GM18858 (cell line): Measurements from ENCODE around the gene IKZF1.

Experiments used
- ATAC-seq: cut with Tn5 transposase; IDR thresholded peaks from one replicate; pipeline ENCODE4 v1.9.1; 2021; ENCODE audit not compliant: unreplicated experiment

Gene IKZF1

DNA sequence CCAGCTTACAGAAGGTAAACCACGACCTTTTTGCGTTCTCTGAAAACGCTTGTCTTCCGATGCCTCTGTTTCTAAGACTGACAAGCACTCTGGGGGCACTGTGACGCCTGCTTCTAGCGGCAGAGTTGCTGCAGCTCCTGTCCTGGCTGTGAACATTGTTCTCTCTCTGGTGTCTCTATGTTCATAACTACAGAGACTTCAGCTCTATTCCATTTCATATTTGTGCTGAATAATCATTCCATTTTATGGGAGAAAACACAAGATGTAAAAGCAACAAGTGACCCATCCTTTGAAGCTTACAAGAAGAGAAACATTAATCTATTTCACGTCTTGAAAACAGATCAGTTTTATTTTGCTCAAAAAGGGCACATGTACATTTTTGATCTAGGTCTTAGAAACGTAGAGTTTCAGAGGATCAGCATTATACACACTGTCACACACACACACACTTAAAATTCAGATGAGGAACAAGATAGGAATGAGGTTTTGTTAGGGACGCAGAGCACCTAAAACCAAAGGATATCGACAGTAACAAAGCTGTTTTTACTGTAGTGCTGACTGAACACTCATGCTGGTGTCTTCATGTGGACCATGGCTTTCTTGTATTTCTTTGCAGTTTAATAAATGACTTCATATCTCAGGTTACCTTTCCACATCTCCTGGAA, 3.0 kb downstream of the IKZF1 start:
- ATAC-seq = no peak

DNA sequence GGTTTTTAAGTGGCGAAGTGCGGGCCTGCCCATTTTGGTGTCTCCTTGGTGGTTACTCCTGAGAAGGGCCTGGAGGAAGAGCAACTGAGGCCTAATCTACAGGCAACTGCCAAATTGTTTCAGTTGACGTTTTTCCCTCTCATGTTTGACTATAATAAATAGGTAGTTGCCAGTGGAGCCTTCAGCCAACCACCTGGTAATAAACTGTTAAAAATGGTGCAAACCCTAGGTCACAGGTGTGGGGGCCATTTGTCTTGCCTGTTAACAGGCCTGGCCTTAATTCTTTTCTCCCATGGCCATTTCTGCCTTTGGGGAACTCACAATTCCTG, 3.7 kb downstream of the IKZF1 start:
- no peak for ATAC-seq

DNA sequence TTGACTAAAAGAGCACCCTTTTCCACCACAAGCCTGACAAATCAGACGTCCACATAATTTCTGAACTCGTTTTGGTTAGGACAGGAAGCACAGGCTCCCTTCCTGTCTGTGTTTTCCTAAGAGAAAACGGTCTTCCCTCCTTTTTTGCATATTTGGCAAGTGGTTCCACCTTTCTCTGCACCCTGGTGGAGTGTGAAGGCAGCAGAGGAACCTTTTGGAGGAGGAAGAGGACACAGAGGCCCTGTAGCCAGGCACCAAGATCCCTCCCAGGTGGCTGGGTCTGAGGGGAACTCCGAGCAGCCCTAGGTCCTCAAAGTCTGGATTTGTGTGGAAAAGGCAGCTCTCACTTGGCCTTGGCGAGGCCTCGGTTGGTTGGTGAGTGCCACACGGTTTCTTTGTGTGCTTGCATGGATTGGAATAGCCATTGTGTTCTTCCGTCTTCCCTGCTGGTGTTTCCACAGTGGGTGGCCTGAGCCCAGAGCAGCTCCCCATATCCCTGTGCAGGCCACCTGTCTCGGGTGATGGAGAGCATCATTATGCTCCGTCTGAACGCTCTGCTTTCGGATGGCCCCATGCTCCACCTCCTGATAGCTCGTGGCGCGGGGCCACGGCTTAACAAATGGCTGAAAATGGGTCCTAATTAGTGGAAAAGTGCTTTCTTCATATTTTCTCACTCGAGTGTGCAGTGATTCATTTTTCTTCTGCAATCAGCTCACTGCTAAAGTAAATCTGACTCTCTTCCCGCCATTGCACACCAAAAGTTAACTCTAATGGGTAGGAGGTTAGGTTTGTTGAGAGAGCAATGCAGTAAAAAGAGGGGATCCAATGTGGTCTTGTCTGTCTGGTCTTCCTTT, 4.2 kb downstream of the IKZF1 start:
- no peak for ATAC-seq

DNA sequence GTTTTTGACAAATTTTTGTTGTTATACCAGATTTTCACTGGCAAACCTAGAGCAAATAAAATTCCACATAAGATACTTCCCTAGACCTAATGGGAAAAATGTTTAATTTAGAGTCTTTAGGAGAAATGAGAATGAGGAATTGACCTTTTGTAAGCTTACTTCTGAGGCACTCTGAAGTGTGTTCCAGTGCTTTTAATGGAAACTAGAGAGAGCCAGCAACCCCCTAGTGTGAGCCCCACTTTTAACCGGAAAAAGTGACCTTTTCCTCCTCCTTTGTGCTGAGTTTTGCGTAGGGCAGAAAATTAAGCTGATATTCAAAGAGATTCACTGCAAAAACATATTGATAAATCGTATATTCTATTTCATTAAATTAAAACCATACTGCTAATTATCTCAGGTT, 5.2 kb downstream of the IKZF1 start:
- ATAC-seq = no peak

DNA sequence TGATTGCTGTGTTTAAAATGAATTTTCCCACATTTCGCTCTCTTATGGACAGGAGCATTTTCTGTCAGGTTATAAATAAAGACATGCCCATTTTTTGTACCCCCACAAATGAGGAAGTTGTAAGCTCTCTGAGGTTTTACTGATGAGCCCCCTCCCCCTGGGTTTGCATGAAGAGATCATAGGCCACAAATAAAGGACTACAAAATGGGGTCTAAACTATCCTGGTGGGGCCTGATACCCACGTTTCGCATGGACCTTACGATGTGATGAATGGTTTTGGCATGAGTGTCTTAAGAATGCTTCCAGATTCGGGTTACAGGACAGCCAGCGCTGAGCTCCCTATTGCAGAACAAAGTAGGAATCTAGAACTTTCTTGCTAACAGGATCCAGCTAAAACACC, 5.8 kb downstream of the IKZF1 start:
- ATAC-seq = no peak

DNA sequence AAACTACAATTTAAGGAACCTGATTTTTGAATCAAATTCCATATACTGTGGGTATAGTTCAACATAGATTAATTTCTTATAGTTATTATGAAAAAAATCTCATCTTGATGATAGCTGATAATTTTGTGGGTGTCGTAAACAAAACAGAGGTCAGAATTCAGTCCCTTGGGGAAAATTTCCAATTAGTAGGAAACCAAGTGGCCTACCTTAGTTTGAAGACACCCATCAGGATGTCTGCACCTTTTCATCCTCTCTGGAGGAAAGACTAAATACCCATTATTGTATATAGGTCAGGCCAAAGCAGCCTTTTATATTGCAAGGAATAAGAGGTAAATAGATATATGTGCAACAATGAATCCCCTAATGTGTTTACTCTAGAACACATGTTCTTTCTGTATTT, 6.4 kb downstream of the IKZF1 start:
- ATAC-seq = no peak

- ATAC-seq = no peak
Observed at GRCh38 chr7:50312250-50313162, 8.0 kb downstream of the IKZF1 start.

- ATAC-seq = no peak
Observed at GRCh38 chr7:50314836-50315592, 10.5 kb downstream of the IKZF1 start.

DNA sequence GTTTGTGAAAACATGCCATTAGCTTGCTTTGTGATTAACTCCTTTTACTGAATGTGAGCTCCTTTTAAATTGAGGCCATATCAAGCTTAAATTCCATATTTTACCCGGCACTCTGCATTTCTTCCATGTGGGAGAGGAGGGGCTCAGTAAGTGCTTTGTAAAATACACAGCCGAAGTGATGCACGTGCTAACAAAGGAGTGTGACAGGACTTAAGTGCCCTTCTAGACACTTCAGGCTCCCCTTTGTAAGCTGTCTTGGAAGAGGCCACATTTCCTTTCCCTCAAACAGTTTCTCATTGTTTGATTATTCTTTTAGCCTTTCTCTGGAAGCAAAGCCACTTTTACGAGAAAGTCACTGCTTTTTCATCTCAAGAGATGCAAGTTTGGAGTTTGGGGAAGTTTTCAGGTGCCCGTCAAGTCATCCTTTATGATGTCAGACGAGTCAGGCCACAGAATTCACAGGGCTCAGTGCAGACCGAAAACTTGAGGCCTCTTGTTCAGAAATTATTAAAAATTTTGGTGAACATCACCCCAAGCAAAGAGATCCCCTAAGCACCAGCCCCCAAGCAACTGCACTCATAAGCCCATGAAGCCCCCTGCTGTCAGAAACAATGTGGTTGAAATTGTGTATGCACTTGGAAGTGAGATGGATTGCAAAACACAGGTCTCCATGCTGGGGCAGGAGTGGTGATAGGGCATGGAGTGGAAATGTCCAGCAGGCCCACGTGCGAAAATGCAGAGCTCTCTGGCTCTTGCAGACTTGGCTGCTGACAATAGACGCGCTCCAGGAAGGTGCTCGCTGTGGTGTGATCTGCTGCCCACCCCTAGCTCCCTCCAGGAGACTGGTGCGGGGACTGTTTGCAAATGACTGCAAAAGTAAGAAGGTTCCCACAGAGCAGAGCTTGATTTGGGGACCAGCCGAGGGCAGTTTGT, 11.5 kb downstream of the IKZF1 start:
- ATAC-seq = no peak

DNA sequence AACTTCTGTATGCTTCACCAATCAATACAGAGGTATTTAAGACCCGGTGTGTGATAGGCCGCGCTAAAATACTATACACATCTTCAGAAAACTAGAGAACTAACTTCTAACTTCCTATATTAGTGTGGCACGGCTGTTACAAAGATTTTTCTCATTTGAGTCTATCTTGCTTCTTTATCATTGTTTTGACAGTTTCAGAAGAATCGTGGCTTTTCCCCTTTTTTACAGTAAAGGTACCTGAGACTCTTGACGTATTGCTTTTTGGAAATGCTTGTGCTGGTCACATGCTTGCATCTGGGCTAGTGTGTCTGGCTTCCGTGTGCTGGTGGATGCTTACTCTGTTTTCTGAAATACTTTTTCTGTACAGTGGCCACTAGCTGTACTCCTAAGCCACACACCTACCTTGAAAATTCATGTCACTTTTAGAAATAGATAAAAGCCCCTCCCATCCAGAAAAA, 12.7 kb downstream of the IKZF1 start:
- peak; percentile 61 for ATAC-seq

- no peak for ATAC-seq
Observed at GRCh38 chr7:50317697-50318669, 13.5 kb downstream of the IKZF1 start.

- no peak for ATAC-seq
Observed at GRCh38 chr7:50321487-50322067, 17.1 kb downstream of the IKZF1 start.

- ATAC-seq = no peak
Observed at GRCh38 chr7:50324113-50324512, 19.6 kb downstream of the IKZF1 start.

DNA sequence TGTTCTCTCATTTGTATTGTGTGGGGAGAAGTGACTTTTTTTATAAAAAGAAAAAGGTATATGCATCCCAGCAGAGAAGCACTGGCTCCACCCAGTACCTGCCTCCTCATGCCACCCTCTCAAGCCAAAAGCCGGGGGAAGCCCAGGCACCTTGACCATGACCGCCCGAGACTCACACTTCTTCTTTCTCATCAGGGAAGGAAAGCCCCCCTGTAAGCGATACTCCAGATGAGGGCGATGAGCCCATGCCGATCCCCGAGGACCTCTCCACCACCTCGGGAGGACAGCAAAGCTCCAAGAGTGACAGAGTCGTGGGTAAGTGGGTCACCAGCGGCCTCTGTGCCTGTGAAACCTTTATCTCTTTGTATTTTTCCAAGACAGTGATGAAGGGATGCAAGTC, 22.9 kb downstream of the IKZF1 start:
- peak; percentile 29 for ATAC-seq

DNA sequence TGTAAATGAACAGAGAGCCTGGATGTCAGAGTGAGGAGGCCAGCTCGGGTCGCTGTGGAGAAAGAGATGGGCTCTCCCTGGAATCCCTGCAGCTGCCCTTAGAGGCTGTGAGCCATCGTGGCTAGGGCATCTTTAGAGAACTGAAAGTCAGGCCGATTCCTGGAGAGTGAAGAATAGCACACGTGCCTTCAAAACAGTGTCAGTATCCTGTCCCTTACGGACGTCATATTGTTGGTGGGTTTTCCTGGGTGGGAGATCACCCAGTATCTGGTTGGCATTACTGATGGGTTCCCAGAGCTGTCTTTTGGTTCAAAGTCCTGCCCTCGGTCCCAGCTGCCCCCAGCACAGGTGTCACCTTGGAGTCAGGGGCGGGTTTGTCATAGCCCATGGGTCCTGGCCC, 25.3 kb downstream of the IKZF1 start:
- peak; percentile 19 for ATAC-seq

DNA sequence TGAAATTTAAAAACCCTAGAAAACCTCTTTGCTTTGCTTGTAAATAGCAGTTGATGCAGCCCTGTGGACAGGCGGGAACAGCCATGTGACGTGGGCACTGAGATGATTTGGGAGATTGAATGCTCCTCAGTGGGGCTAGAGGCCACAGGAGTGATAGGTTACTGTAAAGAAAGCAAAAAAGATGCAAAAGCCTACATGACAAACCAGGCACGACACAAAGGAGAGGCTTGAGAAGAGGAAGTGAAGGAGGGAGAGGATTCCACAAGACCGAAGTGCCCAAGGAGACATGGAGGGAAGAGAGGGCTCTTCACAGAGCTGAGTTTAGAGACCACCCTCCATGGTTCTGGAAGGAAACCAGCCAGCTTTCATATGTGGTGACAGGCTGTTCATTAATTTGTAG, 25.7 kb downstream of the IKZF1 start:
- no peak for ATAC-seq

DNA sequence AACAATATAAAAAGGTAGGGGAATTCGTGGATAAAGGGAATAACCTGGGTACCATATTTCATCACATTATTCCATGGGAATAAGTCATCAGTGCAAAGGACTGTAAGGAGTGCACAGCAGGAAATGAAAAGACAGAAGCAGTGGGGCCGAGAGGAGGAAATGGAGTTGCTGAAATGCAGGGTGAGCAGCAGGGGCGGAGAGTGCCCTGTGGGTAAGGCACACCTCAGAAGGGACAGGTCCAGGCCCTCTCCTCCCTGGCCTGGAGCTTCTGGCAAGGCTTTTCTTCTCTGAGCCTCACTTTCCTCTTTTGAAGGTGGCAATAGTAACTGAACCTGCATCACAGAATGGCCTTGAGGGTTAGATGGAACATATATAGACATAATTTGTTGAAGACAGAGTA, 26.2 kb downstream of the IKZF1 start:
- ATAC-seq = no peak

- ATAC-seq = peak; percentile 70
Observed at GRCh38 chr7:50331564-50332208, 27.2 kb downstream of the IKZF1 start.
